BJ (cell line): Measurements from ENCODE around the gene PHYHIPL. TPM values are rescaled to one million over a fixed set of nuclear protein-coding genes. Genes with fewer than 3 reads are reported as not detected.

Source experiments
- CTCF ChIA-PET: fragments of 350-600 bp; formaldehyde crosslinking; extraction: SDS; loops from one replicate; lab custom pipeline; 2021; ENCODE audit warnings: antibody characterized with exemption, inconsistent platforms; lab: Yijun Ruan, JAX
- POLR2A ChIA-PET: fragments of 300-600 bp; sonication (Branson Sonifier 250); formaldehyde crosslinking; extraction: SDS; loops from one replicate; lab custom pipeline; 2021; ENCODE audit warnings: antibody characterized with exemption; lab: Charles Lee
- DNase-seq: peaks from one replicate; pipeline ENCODE4 v3.0.0-alpha.2; 2011; ENCODE audit warnings: low read depth
- H3K27me3 ChIP-seq: 2 replicates; pipeline ENCODE4 v1.6.0; 2011; ENCODE audit warnings: low read length; ENCODE audit not compliant: control insufficient read depth, insufficient read depth
- H3K36me3 ChIP-seq: 2 replicates; pipeline ENCODE4 v1.5.1; 2011; ENCODE audit warnings: low read length; ENCODE audit not compliant: control insufficient read depth, insufficient read depth
- H3K4me3 ChIP-seq: 2 replicates; pipeline ENCODE4 v1.5.1; 2011; ENCODE audit warnings: low read depth, mild to moderate bottlenecking, control low read depth, low read length
- polyA plus RNA-seq: library from polyadenylated mRNA; depleted of rRNA; stranded (reverse); fragments of >200 nt; gene quantifications from 2 replicates; pipeline ENCODE4 v1.2.3, GENCODE V29; 2011
- TF ChIP-seq, protein P1 (sequence below): IDR thresholded peaks from 2 replicates; pipeline ENCODE4 v1.5.1; 2011; ENCODE audit warnings: low read depth, mild to moderate bottlenecking, control low read depth, inconsistent platforms, low read length, moderate library complexity; ENCODE audit not compliant: insufficient read depth

PHYHIPL gene
- polyA plus RNA-seq, 1 experiment, result not detected

DNA sequence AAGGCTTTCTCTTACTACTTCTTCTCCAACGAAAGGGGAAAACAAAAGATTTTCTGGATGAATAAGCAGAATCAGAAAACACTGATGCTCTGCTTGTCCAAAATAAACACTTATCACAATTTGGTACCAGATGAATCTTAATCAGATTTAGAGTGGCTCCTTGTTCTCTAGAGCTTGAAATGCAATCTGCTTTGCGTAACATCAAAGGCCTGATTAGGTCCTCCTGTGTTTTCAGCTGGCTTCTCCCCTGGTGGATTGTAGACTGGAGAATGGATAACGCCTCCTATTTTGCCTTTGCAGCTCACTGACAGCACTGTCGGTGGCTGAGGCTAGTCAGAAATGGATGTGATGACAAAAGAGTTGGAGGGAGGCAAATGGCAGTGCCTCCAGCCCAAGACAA lies 94.7 kb downstream of the PHYHIPL start:
- Histone ChIP-seq H3K36me3 (no peaks in the 10 kb centered on the region), H3K27me3 (no peaks in the 10 kb centered on the region), H3K4me3 (no peak overlapping the region)
- POLR2A ChIA-PET, result no interaction called here
- DNase-seq, result no peak
- TF ChIP-seq, protein P1, sequence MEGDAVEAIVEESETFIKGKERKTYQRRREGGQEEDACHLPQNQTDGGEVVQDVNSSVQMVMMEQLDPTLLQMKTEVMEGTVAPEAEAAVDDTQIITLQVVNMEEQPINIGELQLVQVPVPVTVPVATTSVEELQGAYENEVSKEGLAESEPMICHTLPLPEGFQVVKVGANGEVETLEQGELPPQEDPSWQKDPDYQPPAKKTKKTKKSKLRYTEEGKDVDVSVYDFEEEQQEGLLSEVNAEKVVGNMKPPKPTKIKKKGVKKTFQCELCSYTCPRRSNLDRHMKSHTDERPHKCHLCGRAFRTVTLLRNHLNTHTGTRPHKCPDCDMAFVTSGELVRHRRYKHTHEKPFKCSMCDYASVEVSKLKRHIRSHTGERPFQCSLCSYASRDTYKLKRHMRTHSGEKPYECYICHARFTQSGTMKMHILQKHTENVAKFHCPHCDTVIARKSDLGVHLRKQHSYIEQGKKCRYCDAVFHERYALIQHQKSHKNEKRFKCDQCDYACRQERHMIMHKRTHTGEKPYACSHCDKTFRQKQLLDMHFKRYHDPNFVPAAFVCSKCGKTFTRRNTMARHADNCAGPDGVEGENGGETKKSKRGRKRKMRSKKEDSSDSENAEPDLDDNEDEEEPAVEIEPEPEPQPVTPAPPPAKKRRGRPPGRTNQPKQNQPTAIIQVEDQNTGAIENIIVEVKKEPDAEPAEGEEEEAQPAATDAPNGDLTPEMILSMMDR, result no peak
- CTCF ChIA-PET, result no interaction called here

GRCh38 chr10:59272061-59272460 lies 95.6 kb downstream of the PHYHIPL start:
- POLR2A ChIA-PET, result no interaction called here
- DNase-seq, result no peak
- TF ChIP-seq, protein P1, result no peak
- CTCF ChIA-PET, result no interaction called here
- Histone ChIP-seq H3K27me3 (no peaks in the 10 kb centered on the region), H3K36me3 (no peaks in the 10 kb centered on the region), H3K4me3 (no peak overlapping the region)

GRCh38 chr10:59273445-59273844 lies 97.0 kb downstream of the PHYHIPL start:
- H3K4me3 ChIP-seq, result no peak overlapping the region
- DNase-seq, result no peak
- ChIA-PET CTCF (no interaction called here), POLR2A (no interaction called here)
- H3K36me3 ChIP-seq, result no peaks in the 10 kb centered on the region
- no peaks in the 10 kb centered on the region for H3K27me3 ChIP-seq
- TF ChIP-seq, protein P1, result no peak

- TF ChIP-seq, protein P1, result no peak
- Histone ChIP-seq H3K27me3 (no peaks in the 10 kb centered on the region), H3K36me3 (no peaks in the 10 kb centered on the region), H3K4me3 (no peak overlapping the region)
- no peak for DNase-seq
- ChIA-PET CTCF (no interaction called here), POLR2A (no interaction called here)
Measured at GRCh38 chr10:59276133-59276532, 99.7 kb downstream of the PHYHIPL start.

DNA sequence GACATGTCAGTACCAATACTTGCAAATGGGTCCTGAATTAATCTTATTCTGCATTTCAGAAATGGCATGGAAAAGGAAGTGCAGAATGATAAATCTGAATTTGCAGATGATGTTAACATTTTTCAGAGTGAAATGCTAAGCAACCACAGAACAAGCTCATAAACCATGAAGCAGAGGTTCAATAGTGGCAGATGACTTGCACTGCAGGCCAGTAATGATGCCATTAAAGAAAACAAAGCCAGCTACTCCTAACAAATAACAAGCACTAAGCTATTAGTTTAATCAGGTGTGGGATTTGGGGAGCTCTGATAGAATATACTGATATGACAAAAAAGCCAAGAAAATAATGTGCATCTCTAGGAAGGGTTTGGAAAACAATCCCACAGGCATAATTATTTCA lies 100.5 kb downstream of the PHYHIPL start:
- TF ChIP-seq, protein P1, result no peak
- CTCF ChIA-PET, result no interaction called here
- no peaks in the 10 kb centered on the region for H3K27me3 ChIP-seq
- POLR2A ChIA-PET, result no interaction called here
- no peaks in the 10 kb centered on the region for H3K36me3 ChIP-seq
- DNase-seq, result no peak
- H3K4me3 ChIP-seq, result no peak overlapping the region
